Esophagus muscularis mucosa (tissue), 4 donors: ENCODE results near the gene SLC26A1.

ENCODE experiments used
- EP300 ChIP-seq: sonication (generic); formaldehyde crosslinking; IDR thresholded peaks from one replicate; pipeline ENCODE4 v1.6.1; 2017; ENCODE audit warnings: antibody characterized with exemption
- POLR2A ChIP-seq: fragments of 450-650 bp; IDR thresholded peaks from one replicate; pipeline ENCODE4 v1.6.1; 2017; ENCODE audit warnings: antibody characterized with exemption, moderate library complexity, mild to moderate bottlenecking, low read depth
- TF ChIP-seq, protein P1 (sequence below), 3 experiments: fragments of 200-600 bp in 2 of 3; fragments of 450-650 bp in 1 of 3; sonication (generic) in 2 of 3; IDR thresholded peaks; one replicate each; pipeline ENCODE4 v1.5.1; 2017 to 2019; ENCODE audit warnings: antibody characterized with exemption in 3 of 3, mild to moderate bottlenecking in 2 of 3, moderate library complexity in 1 of 3

GRCh38 chr4:1019729-1020470, 26.7 kb upstream of the SLC26A1 start:
- TF ChIP-seq EP300 = no peak
- TF ChIP-seq, protein P1, sequence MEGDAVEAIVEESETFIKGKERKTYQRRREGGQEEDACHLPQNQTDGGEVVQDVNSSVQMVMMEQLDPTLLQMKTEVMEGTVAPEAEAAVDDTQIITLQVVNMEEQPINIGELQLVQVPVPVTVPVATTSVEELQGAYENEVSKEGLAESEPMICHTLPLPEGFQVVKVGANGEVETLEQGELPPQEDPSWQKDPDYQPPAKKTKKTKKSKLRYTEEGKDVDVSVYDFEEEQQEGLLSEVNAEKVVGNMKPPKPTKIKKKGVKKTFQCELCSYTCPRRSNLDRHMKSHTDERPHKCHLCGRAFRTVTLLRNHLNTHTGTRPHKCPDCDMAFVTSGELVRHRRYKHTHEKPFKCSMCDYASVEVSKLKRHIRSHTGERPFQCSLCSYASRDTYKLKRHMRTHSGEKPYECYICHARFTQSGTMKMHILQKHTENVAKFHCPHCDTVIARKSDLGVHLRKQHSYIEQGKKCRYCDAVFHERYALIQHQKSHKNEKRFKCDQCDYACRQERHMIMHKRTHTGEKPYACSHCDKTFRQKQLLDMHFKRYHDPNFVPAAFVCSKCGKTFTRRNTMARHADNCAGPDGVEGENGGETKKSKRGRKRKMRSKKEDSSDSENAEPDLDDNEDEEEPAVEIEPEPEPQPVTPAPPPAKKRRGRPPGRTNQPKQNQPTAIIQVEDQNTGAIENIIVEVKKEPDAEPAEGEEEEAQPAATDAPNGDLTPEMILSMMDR (IDR thresholded peaks at IDR 0.05) = no peak
- TF ChIP-seq POLR2A = no peak
